GM20000 (cell line): Measurements from ENCODE around the gene TFAM.

Source experiments
- DNase-seq: peaks from one replicate; pipeline ENCODE4 v3.0.0; 2012; ENCODE audit warnings: low spot score
- TF ChIP-seq, protein P1 (sequence below): IDR thresholded peaks from 2 replicates; pipeline ENCODE4 v1.5.1; 2012; ENCODE audit warnings: mild to moderate bottlenecking, control low read depth; ENCODE audit errors: extremely low read depth, missing control alignments

Gene TFAM

DNA sequence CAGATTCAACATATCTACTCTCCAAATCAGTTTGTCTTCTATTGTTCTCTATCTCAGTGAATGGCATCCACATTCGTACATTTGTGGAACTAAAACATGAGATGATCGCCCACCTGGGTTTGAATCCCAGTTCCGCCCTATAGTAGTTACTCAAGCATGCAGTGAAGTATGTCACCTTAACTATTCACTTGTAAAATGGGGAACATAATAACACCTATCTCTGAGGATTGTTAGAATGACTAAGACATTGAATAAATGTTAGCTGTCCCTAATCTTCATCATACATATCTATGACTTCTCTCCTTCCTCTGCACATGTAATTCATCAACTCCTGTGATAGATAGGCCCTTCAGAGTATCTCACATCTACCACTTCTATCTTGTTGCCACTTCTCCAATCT, 25.7 kb upstream of the TFAM start:
- no peak for DNase-seq
- TF ChIP-seq, protein P1, sequence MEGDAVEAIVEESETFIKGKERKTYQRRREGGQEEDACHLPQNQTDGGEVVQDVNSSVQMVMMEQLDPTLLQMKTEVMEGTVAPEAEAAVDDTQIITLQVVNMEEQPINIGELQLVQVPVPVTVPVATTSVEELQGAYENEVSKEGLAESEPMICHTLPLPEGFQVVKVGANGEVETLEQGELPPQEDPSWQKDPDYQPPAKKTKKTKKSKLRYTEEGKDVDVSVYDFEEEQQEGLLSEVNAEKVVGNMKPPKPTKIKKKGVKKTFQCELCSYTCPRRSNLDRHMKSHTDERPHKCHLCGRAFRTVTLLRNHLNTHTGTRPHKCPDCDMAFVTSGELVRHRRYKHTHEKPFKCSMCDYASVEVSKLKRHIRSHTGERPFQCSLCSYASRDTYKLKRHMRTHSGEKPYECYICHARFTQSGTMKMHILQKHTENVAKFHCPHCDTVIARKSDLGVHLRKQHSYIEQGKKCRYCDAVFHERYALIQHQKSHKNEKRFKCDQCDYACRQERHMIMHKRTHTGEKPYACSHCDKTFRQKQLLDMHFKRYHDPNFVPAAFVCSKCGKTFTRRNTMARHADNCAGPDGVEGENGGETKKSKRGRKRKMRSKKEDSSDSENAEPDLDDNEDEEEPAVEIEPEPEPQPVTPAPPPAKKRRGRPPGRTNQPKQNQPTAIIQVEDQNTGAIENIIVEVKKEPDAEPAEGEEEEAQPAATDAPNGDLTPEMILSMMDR: no peak

DNA sequence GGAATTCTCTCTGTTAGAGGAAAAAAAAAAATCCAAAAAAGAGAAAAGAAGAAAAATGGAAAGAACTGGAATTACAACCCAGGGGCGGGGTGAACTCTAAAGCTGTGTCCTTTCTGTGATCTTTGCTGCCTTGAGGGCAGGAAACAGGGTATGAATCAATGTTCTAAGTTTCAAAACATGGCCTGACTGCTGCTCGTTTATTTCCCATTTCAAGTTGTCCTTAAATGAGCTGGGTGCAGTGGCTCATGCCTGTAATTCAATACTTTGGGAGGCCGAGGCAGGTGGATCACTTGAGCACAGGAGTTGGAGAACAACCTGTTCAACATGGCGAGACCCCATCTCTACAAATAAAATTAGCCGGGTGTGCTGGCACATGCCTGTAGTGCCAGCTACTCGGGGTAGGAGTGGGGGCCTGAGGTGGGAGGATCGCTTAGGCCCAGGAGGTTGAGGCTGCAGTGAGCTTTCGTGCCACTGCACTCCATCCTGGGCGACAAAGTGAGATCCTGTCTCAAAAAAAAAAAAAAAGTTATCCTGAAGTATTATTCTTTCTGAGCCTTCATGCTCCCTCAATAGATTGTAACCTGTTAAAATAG, 24.7 kb upstream of the TFAM start:
- no peak for DNase-seq
- TF ChIP-seq, protein P1: no peak

DNA sequence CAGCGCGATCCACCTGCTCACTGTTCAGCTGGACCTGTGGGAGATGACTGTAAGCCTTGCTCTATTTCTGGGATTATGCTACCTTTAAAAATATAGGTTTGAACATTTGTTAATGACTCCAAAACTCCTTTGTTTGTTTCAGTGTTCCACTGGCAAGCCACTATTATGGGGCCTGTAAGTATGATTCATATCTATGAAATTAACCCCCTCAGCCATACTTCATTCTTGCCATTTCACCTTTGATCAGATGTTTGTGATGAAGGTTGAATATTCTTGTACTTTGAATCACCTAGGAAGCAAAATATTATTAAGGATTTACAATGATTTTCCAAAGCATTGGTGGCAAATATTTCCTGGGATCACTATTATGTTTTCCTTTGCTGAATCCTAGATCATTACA, 23.9 kb upstream of the TFAM start:
- no peak for DNase-seq
- TF ChIP-seq, protein P1: no peak

DNA sequence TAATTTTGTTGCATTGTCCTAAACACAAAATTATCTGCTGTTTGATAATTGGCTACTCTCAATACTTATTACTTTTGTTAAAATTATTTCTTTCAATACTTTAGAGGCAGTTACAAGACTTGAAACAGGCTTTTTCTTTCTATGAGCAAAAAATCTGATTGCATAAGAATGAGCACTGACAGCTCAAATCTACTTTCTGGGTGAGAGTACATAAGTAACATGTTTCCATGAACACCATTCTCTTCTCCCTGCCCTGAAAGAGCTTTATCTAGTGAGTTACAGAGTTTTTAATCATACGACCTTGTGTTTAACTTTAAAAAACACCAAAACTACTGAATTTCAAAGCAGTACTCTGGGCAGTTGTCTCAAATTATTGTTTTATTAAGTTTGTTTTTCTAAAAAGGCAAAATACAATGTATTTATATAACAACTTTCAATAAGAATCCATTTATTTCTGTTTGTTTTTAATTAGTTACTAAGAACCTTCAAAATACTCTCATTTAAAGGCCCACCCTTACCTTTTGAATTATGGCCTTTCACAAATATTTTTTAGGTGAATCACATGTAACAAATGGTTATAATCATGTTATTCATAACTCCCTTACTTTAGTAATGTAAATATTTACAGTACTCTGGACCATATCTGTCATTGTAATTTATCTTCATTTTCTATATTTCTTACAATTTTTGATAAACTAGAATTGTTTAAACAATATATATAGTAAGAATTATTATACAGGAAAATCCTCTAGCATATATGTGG, 23.0 kb upstream of the TFAM start:
- no peak for DNase-seq
- TF ChIP-seq, protein P1: no peak

DNA sequence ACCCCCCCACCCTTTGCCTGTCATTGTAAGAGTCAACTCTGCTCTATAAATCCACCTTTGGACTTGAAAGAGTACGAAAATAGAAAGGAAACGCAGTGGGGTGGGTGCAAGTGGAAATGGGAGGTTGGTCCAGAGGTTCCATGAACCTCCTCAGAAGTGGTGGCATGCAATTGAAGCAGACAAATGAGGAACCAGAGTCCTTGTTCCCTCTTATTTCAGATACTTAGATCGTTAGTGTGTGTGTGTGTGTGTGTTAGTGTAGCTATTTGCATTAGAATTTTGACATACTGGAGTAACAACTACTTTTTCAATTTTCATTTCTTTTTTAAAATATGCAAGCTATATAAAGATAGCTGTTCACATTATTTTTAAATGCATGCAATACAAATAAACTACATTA, 18.1 kb upstream of the TFAM start:
- TF ChIP-seq, protein P1: no peak
- DNase-seq: no peak

DNA sequence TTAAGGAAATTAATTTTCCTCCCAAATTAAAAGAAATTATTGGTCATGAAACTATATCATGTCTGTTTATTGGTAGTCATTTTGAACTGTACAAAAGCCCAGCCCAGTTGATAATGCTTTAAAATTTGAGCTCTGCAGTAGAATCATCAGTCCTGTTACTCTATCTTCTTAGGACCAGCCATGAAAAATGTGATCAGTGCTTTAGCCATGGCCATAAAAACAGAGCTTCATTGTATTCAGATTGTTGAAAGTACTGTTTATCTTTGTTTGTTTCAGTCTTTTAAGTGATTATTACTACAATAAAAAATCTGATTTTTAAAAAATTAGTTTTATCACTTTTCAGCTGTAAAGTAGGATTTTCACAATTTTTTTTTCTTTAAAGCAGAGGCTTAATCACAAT, 13.7 kb upstream of the TFAM start:
- DNase-seq: no peak
- TF ChIP-seq, protein P1: no peak

DNA sequence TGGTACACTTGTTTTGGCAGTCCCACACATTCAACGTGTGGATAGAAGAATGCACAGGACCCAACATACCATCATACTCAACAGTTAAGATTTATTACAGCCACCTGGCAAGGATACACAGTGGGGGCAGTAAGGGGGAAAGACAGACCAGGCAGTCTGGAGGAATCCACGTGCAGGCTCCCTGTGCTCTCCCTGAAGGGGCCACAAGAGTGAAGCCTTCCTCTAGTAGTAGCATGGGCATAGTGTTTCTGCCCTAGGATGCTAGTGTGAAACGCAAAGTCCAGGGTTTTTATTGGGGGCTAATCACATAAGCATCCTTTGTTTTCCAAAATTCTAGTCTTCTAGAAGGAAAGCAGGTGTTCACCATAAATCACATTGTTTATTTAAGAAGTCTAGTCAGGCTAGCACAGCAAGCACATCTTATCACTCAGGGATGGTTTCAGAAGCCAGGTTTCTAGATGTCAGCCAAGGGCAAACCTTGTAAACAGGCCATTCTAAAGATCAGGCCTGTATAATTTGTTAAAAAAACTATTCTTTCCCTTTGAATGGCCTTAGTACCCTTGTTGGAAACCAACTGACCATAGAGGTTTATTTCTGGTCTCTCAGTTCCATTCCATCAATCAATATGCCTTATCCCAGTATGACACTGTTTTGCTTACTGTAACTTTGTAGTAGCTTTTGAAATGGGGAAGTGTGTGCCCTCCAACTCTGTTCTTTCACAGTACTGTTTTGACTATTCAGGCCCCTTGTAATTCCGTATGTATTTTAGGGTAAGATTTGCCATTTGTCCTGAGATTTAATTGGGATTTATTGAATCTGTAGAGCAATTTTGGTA, 12.4 kb upstream of the TFAM start:
- no peak for DNase-seq
- TF ChIP-seq, protein P1: no peak
